OCI-LY7 (cell line): Measurements from ENCODE around the gene HAVCR1. TPM values are rescaled to one million over a fixed set of nuclear protein-coding genes. Genes with fewer than 3 reads are reported as not detected.

ENCODE experiments used
- BruUV-seq: library from RNA; stranded (reverse); fragments of 400-500 nt; replicated peaks from 2 replicates; lab custom pipeline; 2021; lab: Mats Ljungman, UMichigan
- CTCF ChIA-PET: fragments of 300-600 bp; sonication (Branson Sonifier 250); formaldehyde crosslinking; loops from one replicate; lab custom pipeline; 2022; ENCODE audit warnings: antibody characterized with exemption; ENCODE audit not compliant: unreplicated experiment; lab: Charles Lee
- POLR2A ChIA-PET: fragments of 300-600 bp; sonication (Branson Sonifier 250); formaldehyde crosslinking; loops from one replicate; lab custom pipeline; 2022; ENCODE audit warnings: antibody characterized with exemption; lab: Charles Lee
- DNase-seq: peaks from one replicate; pipeline ENCODE4 v3.0.0-alpha.2; 2015; ENCODE audit warnings: low spot score
- H2AFZ ChIP-seq: fragments of 200-600 bp; sonication (generic), shearing (Covaris generic); 2 replicates; pipeline ENCODE4 v1.6.1; 2014; ENCODE audit warnings: mild to moderate bottlenecking, antibody characterized with exemption, low read length, moderate library complexity
- H3K27ac ChIP-seq: fragments of 200-600 bp; sonication (generic); 2 replicates; pipeline ENCODE4 v1.5.1; 2014; ENCODE audit warnings: mixed run types, low read depth, mild to moderate bottlenecking, moderate library complexity, low read length, inconsistent platforms; ENCODE audit not compliant: poor library complexity, severe bottlenecking
- H3K36me3 ChIP-seq: fragments of 200-600 bp; sonication (generic); 2 replicates; pipeline ENCODE4 v1.6.1; 2014; ENCODE audit warnings: mild to moderate bottlenecking, antibody characterized with exemption, low read length, moderate library complexity, mixed read lengths; ENCODE audit not compliant: insufficient read depth
- H3K4me1 ChIP-seq: fragments of 200-600 bp; sonication (generic); 2 replicates; pipeline ENCODE4 v1.5.1; 2014; ENCODE audit warnings: mild to moderate bottlenecking, low read length; ENCODE audit not compliant: insufficient read depth, poor library complexity, severe bottlenecking
- H3K4me2 ChIP-seq: fragments of 200-600 bp; sonication (generic); 2 replicates; pipeline ENCODE4 v1.6.1; 2014; ENCODE audit warnings: mild to moderate bottlenecking, low read length
- H3K4me3 ChIP-seq: fragments of 200-600 bp; sonication (generic); 2 replicates; pipeline ENCODE4 v1.5.1; 2014; ENCODE audit warnings: mild to moderate bottlenecking, low read depth, low read length; ENCODE audit not compliant: poor library complexity, severe bottlenecking
- H3K79me2 ChIP-seq: fragments of 200-600 bp; sonication (generic); 2 replicates; pipeline ENCODE4 v1.6.1; 2016; ENCODE audit warnings: low read depth, mild to moderate bottlenecking, low read length, moderate library complexity, mixed read lengths; ENCODE audit not compliant: insufficient read depth
- H3K9me2 ChIP-seq: fragments of 200-600 bp; sonication (generic); 2 replicates; pipeline ENCODE4 v1.6.1; 2016; ENCODE audit warnings: mild to moderate bottlenecking, low read length, mixed read lengths; ENCODE audit not compliant: insufficient read depth
- H3K9me3 ChIP-seq: fragments of 200-600 bp; sonication (generic); 2 replicates; pipeline ENCODE4 v1.6.1; 2014; ENCODE audit warnings: mild to moderate bottlenecking, mixed run types, low read length, mixed read lengths
- H4K20me1 ChIP-seq: fragments of 200-600 bp; sonication (generic); 2 replicates; pipeline ENCODE4 v1.6.1; 2014; ENCODE audit warnings: mild to moderate bottlenecking, antibody characterized with exemption, low read length, moderate library complexity, mixed read lengths; ENCODE audit not compliant: insufficient read depth
- CTCF ChIP-seq: fragments of 200-600 bp; sonication (generic); conservative IDR thresholded peaks from 2 replicates; pipeline ENCODE4 v1.5.1; 2014; ENCODE audit warnings: mild to moderate bottlenecking, antibody characterized with exemption, low read length, moderate library complexity, mixed read lengths
- EZH2phosphoT487 ChIP-seq: fragments of 200-600 bp; sonication (generic); IDR thresholded peaks from 2 replicates; pipeline ENCODE4 v1.6.1; 2018; ENCODE audit warnings: low read depth, borderline replicate concordance, mild to moderate bottlenecking, mixed run types, antibody characterized with exemption, low read length, moderate library complexity, mixed read lengths
- intact Hi-C: fragments of 100-400 bp; cut with micrococcal nuclease; formaldehyde crosslinking; loops from one replicate; pipeline ENCODE4 v1.10.0; 2022; ENCODE audit not compliant: unreplicated experiment
- total RNA-seq, 2 experiments: library from RNA; depleted of rRNA in 1 of 2; stranded (reverse); fragments of >200 nt in 1 of 2; shearing (Covaris generic) in 1 of 2; gene quantifications; 2 replicates each; pipeline ENCODE4 v1.2.3, GENCODE V29; 2014 to 2022

The HAVCR1 gene
- total RNA-seq, 2 experiments from 2014 or later: not detected

GRCh38 chr5:157004893-157005551, 53.9 kb downstream of the HAVCR1 start:
- CTCF ChIA-PET: no interaction called here
- Histone ChIP-seq H2AFZ (no peak overlapping the region), H3K4me1 (no peaks in the 10 kb centered on the region), H3K9me2 (no peaks in the 10 kb centered on the region), H3K79me2 (no peaks in the 10 kb centered on the region), H3K27ac (no peak overlapping the region), H3K4me3 (no peak overlapping the region), H3K4me2 (no peak overlapping the region), H4K20me1 (no peaks in the 10 kb centered on the region), H3K36me3 (peaks cover 9% of the 10 kb centered on the region; the same call in 1 of the 2 replicates), H3K9me3 (peaks cover 16% of the 10 kb centered on the region)
- no peak for DNase-seq
- TF ChIP-seq CTCF (no peak), EZH2phosphoT487 (no peak)
- intact Hi-C loops: no loop called here
- POLR2A ChIA-PET: interaction anchor here (0.7 kb wide), 1 partner anchor 21 kb away, joined by 4 read pairs; no protein-coding TSS in a partner anchor
- no TSS peak for BruUV-seq

- Histone ChIP-seq H3K4me1 (peaks cover 2% of the 10 kb centered on the region), H3K79me2 (no peaks in the 10 kb centered on the region), H3K9me2 (no peaks in the 10 kb centered on the region), H3K4me2 (no peak overlapping the region), H3K9me3 (peaks cover 5% of the 10 kb centered on the region; the same call in 1 of the 2 replicates), H3K4me3 (no peak overlapping the region), H2AFZ (no peak overlapping the region), H3K36me3 (peaks cover 12% of the 10 kb centered on the region; the same call in 1 of the 2 replicates), H4K20me1 (no peaks in the 10 kb centered on the region), H3K27ac (no peak overlapping the region)
- POLR2A ChIA-PET: interaction anchor here (0.6 to 0.7 kb wide), 2 partner anchors 8 to 11 kb away, joined by 4 read pairs; no protein-coding TSS in a partner anchor
- intact Hi-C loops: no loop called here
- TF ChIP-seq CTCF (no peak), EZH2phosphoT487 (no peak)
- DNase-seq: no peak
- CTCF ChIA-PET: no interaction called here
- BruUV-seq: no TSS peak
These were observed 67.2 kb downstream of the HAVCR1 start for GRCh38 chr5:156991714-156992113.

GRCh38 chr5:156984064-156984463, 74.9 kb downstream of the HAVCR1 start:
- CTCF ChIA-PET: no interaction called here
- TF ChIP-seq EZH2phosphoT487: no peak
- no peak for TF ChIP-seq CTCF
- Histone ChIP-seq H3K27ac (no peak overlapping the region), H3K4me2 (no peak overlapping the region), H3K4me3 (no peak overlapping the region), H3K79me2 (peaks cover 8% of the 10 kb centered on the region; the same call in 1 of the 2 replicates), H2AFZ (no peak overlapping the region), H3K9me2 (no peaks in the 10 kb centered on the region), H4K20me1 (no peaks in the 10 kb centered on the region), H3K36me3 (peaks cover 47% of the 10 kb centered on the region), H3K9me3 (peaks cover 25% of the 10 kb centered on the region; the same call in 1 of the 2 replicates), H3K4me1 (peaks cover 46% of the 10 kb centered on the region)
- no TSS peak for BruUV-seq
- intact Hi-C loops: no loop called here
- DNase-seq: no peak
- POLR2A ChIA-PET: interaction anchor here (0.5 to 1.4 kb wide), 11 partner anchors 8 to 876 kb away, joined by 3 to 7 read pairs (median 4); no protein-coding TSS in a partner anchor
